ENCODE measurements around the gene GLI2.

DNA sequence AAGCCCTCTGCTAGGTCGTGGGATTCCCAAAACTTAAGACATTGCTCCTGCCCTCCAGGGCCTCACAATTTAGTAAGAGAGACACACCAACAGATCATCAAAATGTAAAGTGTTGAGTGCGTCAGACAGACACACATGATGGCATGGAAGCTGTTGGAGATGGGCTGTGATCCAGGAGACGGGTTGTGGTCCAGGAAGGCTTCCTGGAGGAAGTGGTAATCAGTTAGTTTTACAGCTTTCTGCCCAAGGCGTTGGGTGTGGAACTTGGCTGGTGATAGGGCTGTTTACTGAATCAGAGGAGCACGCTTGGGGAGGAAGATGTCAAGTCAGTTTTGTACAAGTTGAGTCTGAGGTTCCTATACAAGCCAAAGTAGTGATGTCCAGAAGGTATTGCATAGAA, 24.0 kb upstream of the GLI2 start:
- TF ChIP-seq CTCF (IDR thresholded peaks at IDR 0.05) (no peak), POLR2A (IDR thresholded peaks at IDR 0.05) (no peak)
